Lower lobe of right lung (tissue), 2 donors: ENCODE measurements around the gene CD38. TPM values are rescaled to one million over a fixed set of nuclear protein-coding genes. Genes with fewer than 3 reads are reported as not detected.

Experiments
- ATAC-seq, 2 donors: fragments of 200-7000 bp; cut with Tn5 transposase; one replicate each; pipeline ENCODE4 v1.9.1; 2020 to 2022; ENCODE audit warnings: mild to moderate bottlenecking in 2 of 2, moderate library complexity in 2 of 2
- DNase-seq: peaks from one replicate; pipeline ENCODE4 v3.0.0-alpha.2; 2020
- H3K27ac ChIP-seq: fragments of 200-600 bp; one replicate; pipeline ENCODE4 v1.8.0; 2022
- H3K27me3 ChIP-seq: fragments of 200-600 bp; one replicate; pipeline ENCODE4 v1.8.0; 2022; ENCODE audit warnings: low read depth
- H3K36me3 ChIP-seq: fragments of 200-600 bp; one replicate; pipeline ENCODE4 v1.8.0; 2022; ENCODE audit warnings: mild to moderate bottlenecking
- H3K4me1 ChIP-seq: fragments of 200-600 bp; one replicate; pipeline ENCODE4 v1.8.0; 2022
- H3K4me3 ChIP-seq: fragments of 200-600 bp; one replicate; pipeline ENCODE4 v1.8.0; 2022; ENCODE audit warnings: mild to moderate bottlenecking
- H3K9me3 ChIP-seq: fragments of 200-600 bp; one replicate; pipeline ENCODE4 v1.8.0; 2022
- intact Hi-C: fragments of 100-400 bp; cut with DNase I; formaldehyde crosslinking; loops from one replicate; pipeline ENCODE4 v1.11.0; 2022
- total RNA-seq: library from RNA; stranded (reverse); fragmentation: NEBNext Ultra II Directional; extraction: Animal tissue kit (Norgen Biotek cat#: 25700); gene quantifications from one replicate; pipeline ENCODE4 v1.2.1, GENCODE V29; 2021
- TF ChIP-seq, protein P1 (sequence below): fragments of 200-600 bp; IDR thresholded peaks from one replicate; pipeline ENCODE4 v1.8.0; 2022; ENCODE audit warnings: antibody characterized with exemption, mild to moderate bottlenecking
- donor health status: DM: no; HTN: yes; CAD: no; lungs with severe emphysema.

The CD38 gene
- total RNA-seq, 1 donor from 2014 or later: 8.5 TPM

- TF ChIP-seq, protein P1, sequence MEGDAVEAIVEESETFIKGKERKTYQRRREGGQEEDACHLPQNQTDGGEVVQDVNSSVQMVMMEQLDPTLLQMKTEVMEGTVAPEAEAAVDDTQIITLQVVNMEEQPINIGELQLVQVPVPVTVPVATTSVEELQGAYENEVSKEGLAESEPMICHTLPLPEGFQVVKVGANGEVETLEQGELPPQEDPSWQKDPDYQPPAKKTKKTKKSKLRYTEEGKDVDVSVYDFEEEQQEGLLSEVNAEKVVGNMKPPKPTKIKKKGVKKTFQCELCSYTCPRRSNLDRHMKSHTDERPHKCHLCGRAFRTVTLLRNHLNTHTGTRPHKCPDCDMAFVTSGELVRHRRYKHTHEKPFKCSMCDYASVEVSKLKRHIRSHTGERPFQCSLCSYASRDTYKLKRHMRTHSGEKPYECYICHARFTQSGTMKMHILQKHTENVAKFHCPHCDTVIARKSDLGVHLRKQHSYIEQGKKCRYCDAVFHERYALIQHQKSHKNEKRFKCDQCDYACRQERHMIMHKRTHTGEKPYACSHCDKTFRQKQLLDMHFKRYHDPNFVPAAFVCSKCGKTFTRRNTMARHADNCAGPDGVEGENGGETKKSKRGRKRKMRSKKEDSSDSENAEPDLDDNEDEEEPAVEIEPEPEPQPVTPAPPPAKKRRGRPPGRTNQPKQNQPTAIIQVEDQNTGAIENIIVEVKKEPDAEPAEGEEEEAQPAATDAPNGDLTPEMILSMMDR: no peak
- DNase-seq: no peak
- H3K27ac ChIP-seq: no peak overlapping the region
- no peaks in the 10 kb centered on the region for H3K36me3 ChIP-seq
- H3K27me3 ChIP-seq: no peaks in the 10 kb centered on the region
- H3K9me3 ChIP-seq: no peaks in the 10 kb centered on the region
- no peaks in the 10 kb centered on the region for H3K4me1 ChIP-seq
- intact Hi-C loops: no loop called here
- ATAC-seq: no peak
- H3K4me3 ChIP-seq: no peak overlapping the region
Measured at GRCh38 chr4:15870079-15870478, 92.0 kb downstream of the CD38 start.

- ATAC-seq (no peak), DNase-seq (no peak)
- no peak overlapping the region for H3K27ac ChIP-seq
- no peak overlapping the region for H3K4me3 ChIP-seq
- TF ChIP-seq, protein P1: no peak
- intact Hi-C loops: no loop called here
- H3K27me3 ChIP-seq: no peaks in the 10 kb centered on the region
- H3K4me1 ChIP-seq: no peaks in the 10 kb centered on the region
- H3K36me3 ChIP-seq: no peaks in the 10 kb centered on the region
- H3K9me3 ChIP-seq: no peaks in the 10 kb centered on the region
Measured at GRCh38 chr4:15870921-15871664, 93.0 kb downstream of the CD38 start.

GRCh38 chr4:15873117-15873516 lies 95.0 kb downstream of the CD38 start:
- no peak for DNase-seq
- no peak for ATAC-seq
- H3K27ac ChIP-seq: no peak overlapping the region
- H3K4me3 ChIP-seq: no peak overlapping the region
- H3K36me3 ChIP-seq: no peaks in the 10 kb centered on the region
- TF ChIP-seq, protein P1: no peak
- no peaks in the 10 kb centered on the region for H3K9me3 ChIP-seq
- intact Hi-C loops: no loop called here
- H3K4me1 ChIP-seq: no peaks in the 10 kb centered on the region
- no peaks in the 10 kb centered on the region for H3K27me3 ChIP-seq

DNA sequence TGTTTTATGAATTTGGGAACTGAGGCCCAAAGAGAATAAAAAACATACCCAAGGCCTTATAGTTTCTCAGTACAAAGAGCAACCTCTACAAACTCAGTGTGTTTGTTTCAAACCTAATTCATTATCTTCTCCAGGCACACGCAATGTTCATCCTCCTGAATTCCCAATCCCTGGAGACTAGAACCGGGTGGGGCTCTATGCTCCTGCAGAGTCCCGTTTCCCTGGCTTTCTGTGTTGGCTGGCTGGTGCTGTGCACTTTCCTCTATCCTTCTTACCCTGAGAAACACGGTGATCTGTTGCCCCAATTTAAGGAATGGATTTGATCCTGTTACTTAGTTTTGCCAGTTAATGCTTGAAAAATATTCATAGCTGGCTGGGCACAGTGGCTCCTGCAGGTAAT lies 96.5 kb downstream of the CD38 start:
- ATAC-seq (no peak), DNase-seq (no peak)
- Histone ChIP-seq H3K27ac (no peak overlapping the region), H3K27me3 (no peaks in the 10 kb centered on the region), H3K4me3 (no peak overlapping the region), H3K36me3 (no peaks in the 10 kb centered on the region), H3K4me1 (no peaks in the 10 kb centered on the region), H3K9me3 (no peaks in the 10 kb centered on the region)
- TF ChIP-seq, protein P1: no peak
- intact Hi-C loops: no loop called here

- Histone ChIP-seq H3K36me3 (no peaks in the 10 kb centered on the region), H3K4me3 (no peak overlapping the region), H3K27ac (no peak overlapping the region), H3K27me3 (no peaks in the 10 kb centered on the region), H3K9me3 (no peaks in the 10 kb centered on the region), H3K4me1 (no peaks in the 10 kb centered on the region)
- DNase-seq (no peak), ATAC-seq (no peak)
- TF ChIP-seq, protein P1: no peak
- intact Hi-C loops: no loop called here
Measured at GRCh38 chr4:15875663-15876460, 97.7 kb downstream of the CD38 start.
